HG03469 (cell line): ENCODE measurements around the gene GNB1.
"Not testable (repeated sequence)": the region's sequence is repeated elsewhere in the genome, so short reads cannot be mapped to it uniquely, and the experiment has no call there.

Experiments
- ATAC-seq: cut with Tn5 transposase; IDR thresholded peaks from one replicate; pipeline ENCODE4 v1.9.1; 2021; ENCODE audit warnings: mild to moderate bottlenecking, moderate library complexity, moderate number of reproducible peaks; ENCODE audit not compliant: unreplicated experiment

The GNB1 gene

DNA sequence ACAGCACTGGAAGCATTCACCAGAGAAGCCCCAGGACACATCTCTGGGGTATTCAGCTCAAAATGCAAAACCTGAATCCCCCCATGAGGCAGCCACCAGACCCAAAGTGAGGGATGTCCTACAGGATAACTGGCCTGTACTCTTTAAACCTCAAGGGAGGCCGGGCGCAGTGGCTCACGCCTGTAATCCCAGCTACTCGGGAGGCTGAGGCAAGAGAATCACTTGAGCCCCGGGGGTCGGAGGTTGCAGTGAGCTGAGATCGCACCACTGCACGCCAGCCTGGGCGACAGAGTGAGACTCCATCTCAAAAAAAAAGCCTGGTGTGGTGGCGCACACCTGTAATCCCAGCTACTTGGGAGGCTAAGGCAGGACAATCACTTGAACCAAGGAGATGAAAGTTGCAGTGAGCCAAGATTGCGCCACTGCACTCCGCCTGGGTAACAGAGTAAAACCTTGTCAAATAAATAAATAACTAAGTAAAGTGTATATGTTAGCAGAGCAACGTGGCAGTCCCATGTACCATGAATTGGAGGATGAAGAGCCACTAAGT lies 29.1 kb downstream of the GNB1 start:
- not testable (repeated sequence) for ATAC-seq

DNA sequence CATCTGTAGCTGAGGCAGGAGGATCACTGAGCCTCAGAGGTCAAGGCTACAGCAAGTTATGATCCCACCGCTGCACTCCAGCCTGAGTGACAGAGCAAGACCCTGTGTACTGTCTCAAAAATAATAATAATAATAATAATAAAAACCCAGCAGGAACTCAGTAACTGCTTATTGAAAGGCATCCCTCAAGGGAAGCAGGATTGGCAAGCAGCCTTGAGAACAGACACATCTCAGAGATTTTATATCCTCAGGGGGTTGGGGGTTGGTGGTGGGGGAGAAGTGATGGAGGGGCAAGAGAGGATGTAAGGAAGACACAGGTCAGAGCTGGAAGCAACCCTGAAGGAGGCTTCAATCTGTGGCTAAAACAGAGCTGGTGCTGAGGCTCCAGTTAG lies 29.6 kb downstream of the GNB1 start:
- no peak for ATAC-seq

DNA sequence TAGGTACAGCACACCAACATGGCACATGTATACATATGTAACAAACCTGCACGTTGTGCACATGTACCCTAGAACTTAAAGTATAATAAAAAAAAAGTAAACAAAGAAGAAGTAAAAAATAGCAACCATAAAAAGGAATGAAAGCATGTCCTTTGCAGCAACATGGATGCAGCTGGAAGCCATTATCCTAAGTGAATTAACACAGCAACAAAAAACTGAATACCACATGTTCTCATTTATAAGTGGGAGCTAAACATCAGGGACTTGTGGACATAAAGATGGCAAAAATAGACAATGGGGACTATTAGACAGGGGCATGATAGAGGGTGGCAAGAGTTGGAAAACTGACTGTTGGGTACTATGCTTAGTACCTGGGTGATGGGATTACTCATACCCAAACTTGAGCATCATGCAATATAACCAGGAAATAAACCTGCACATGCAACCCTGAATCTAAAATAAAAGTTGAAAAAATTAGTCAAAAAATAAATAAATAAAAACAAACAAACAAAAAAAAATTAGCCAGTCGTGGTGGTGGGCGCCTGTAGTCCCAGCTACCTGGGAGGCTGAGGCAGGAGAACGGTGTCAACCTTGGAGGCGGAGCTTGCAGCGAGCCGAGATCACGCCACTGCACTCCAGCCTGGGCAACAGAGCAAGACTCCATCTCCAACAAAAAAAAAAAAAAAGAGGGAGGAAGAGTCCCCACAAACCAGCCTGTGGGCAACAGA lies 30.8 kb downstream of the GNB1 start:
- ATAC-seq, result not testable (repeated sequence)

DNA sequence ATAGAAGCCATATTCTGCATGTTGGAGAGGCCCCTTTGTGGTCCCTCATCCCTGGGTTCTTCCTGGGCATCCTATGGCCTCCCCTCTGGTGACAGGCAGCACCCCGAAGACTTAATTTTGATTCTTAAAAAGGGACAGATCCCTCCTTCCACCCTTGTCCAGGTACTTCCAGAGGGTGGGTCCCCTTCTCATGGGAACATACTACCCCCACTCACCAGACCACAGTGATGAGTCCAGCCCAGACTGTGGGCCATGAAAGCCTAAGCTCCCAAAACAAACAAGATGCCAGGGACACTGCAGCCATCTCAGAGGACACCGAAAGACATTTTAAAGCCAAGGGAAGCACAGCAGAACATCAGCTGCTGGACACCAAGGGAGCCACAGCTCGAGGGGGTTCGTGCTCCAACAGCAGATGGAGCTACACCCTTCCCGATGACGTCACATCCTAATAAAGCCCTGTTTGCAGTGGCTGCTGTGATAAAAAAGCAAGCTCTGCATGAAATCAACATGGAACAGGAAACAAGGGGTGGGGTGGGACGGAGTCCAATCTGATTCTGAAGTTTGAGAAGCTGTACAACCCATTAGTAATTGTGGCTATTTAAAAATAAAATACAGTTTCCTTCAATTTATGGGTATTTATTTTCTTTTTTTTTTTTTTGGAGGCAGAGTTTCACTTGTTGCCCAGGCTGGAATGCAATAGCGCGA lies 32.4 kb downstream of the GNB1 start:
- no peak for ATAC-seq

DNA sequence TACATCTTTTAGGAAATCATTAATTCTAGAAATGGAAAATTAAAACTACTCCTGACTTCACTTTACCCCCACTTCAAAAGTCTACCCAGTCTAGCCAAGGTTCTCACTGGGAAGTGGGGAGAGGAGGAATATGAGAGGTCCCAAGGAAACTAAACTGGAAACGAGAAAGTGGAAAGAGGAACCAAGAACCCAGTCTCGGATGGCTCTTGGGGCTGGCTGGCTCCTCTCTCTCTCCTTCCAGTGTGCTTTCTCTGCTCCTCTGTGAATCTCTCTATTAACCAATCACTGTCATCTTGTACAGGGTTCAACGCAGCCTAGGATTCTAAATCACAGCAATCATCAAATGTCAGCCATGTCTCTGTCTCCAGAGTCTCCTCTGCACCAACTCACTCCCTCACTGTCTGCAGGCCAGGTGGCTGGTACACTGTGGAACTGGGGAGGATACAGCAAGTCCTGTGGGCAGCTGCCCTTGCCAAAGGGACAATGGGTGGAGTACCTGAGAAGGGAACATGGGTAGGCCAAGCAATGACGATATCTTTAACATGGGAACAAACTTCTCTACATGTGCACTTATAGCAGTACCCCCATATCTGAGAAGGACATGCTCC lies 33.7 kb downstream of the GNB1 start:
- no peak for ATAC-seq

DNA sequence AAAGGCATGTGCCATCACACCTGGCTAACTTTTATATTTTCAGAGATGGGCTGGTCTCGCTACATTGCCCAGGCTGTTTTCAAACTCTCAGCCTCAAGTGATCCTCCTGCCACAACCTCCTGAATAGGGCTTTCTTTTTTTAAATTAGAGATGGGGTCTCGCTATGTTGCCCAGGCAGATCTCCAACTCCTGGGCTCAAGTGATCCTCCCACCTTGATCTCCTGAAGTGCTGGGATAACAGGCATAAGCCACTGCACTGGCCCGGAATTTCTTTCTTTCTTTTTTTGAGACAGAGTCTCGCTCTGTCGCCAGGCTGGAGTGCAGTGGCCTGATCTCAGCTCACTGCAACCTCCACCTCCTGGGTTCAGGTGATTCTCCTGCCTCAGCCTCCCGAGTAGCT lies 34.7 kb downstream of the GNB1 start:
- not testable (repeated sequence) for ATAC-seq

DNA sequence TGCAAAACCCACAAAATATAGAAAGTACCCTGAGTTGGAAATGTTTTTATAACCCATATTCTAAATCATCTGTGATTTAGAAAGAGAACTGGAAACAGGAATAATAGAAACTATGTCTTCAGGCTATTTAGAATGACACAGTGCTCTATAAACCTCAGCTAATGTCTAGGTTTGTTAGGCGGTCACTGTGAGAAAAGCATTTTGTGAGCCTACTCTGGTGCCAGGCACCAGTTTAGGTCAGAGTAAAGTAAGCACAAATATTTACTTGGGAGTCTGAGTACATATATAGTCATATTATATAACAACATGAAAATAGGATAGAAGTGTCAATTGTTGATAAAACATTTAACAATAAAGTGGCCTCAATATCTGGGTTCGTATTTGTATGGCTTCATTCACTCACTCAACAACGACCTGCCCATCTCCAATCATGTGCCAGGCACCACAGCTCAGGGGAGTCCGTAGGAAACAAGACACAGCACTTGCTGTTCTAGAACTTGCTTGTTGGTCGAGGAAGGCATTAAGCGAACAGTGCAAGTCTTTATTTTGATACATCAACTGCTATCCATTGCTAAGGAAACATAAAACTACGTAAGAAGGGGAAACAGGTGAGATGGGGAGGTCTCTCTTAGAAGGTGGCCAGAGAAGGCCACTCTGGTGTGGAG lies 37.2 kb downstream of the GNB1 start:
- ATAC-seq, result no peak

DNA sequence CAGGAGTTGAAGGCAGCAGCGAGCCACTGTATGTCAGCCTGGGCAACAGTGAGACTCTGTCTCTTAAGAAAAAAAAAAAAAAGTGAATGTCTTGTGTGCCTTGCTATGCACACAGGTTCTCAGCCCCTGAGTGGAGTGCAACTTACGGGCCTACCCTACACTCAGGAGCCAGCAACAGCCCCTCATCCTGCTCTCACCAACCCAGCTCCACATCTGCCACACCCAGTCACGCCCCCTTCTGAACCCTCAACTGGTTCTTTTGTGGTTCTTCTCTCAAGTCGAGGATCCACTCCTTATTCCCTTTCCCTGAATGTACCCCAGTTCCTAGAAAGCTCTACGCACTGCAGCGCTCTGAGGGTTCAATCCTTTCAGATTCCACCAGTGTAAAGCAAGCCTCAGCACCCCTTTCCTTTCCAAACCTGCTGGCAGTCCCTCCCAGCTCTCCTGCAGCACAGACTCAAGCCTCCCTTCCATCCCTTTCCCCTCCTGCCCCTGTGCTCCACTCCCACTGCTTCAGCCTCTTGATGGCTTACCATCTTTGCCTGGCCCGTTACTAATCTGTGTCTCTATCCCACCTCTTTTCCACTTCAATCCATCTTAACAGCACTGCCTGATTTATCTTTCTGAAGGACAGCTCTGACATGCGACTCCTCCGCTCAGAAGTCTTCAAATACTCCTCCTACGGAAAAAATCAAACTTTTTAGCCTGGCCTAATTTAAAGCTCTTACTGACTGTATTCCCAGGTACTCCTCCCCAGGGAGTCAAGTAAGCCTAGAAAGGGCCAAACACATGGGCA lies 38.1 kb downstream of the GNB1 start:
- no peak for ATAC-seq

DNA sequence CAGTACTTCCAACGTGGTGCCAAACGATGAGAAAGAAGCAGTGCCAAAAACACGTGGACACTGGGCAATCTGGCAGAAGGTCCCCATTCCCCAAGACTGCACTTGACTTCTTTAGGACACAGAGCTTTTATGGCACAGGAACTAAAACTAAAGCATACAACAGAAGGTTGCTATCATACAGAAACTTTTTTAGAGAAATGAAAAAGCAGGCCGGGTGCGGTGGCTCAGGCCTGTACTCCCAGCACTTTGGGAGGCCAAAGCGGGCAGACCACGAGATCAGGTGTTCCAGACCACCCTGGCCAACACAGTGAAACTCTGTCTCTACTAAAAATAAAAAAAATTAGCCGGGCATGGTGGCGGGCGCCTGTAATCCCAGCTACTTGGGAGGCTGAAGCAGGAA lies 43.0 kb downstream of the GNB1 start:
- no peak for ATAC-seq

DNA sequence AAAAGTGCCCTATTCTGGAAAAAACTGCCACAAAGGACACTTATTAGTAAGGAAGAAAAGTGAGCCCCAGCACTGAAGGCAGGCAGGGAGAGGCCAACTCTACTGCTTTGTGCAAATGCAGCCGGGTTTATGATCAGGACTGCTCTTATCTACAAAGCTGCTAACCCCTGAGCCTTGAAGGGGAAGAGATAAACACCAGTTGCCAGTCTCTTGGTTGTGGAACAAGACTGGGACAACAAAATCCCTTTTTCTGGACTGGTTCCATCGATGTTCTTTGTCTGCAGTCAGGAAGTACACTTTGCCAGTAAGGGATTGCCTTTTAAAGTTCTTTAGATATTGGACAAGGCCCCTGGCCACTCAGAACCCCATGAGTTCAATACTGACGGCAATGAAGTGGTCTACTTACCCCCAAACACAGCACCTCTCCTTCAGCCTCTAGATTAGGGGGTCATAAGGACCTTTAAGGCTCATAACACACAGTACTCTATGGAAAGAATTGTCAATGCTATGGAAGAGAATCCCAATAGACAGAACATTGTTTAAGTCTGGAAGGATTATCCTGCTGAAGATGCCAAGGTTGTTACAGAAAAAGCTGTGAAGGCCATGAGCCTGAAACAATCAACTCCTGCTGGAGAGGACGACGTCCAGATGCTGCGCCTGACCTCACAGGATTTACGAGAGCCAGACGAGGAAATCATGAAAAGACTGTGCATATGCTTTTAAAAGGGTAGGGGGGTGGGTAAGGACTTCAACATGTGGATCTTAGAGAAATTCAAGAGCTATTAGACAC lies 43.6 kb downstream of the GNB1 start:
- ATAC-seq, result no peak

DNA sequence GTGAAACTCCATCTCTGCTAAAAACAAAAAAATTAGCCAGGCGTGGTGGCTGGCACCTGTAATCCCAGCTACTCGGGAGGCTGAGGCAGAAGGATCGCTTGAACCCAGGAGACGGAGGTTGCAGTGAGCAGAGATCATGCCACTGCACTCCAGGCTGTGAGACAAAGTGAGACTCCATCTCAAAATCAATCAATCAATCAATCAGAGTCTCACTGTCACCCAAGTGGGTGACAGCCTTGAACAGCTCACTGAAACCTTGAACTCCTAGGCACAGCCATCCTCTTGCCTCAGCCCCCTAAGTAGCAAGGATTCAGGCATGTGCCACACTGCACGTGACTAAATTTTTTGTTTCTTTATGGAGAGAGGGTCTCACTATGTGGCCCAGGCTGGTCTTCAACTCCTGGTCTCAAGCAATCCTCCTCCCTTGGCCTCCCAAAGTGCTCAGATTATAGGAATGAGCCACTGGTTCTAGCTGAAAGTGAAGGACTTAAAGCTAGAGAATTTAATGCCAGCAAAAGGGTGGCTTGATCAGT lies 44.4 kb downstream of the GNB1 start:
- ATAC-seq, result no peak

DNA sequence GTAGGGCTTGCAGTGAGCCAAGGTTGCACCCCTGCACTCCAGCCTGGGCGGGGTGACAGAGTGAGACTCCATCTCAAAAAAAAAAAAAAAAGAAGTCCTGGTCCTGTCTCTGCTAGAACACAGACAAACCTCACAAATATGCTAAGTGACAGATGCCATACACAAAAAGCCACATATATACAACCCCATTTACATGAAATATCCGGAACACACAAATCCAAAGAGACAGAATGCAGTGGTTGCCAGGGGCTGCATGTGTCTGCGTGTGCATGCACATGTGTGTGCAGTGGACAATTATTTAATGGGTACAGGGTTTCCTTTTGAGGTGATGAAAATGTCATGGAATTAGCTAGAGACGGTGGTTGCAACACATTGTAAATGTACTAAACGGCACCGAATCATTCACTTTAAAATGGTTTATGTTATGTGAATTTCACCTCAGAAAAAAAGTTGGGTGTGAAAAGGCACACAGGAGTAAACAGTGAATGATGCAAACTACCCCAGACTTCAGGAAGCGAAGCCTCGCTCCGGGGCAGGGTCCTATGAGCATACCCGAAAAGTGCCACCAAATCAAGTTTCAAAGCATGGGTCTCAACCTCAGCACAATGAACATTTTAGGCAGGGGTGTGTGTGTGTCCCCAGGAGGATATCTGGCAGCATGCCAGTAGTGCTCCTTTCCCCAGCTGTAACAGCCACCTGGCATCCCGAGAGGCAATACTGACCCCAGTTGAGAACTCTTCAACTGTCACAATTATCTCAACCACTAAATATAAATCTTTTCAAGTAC lies 48.3 kb downstream of the GNB1 start:
- no peak for ATAC-seq

DNA sequence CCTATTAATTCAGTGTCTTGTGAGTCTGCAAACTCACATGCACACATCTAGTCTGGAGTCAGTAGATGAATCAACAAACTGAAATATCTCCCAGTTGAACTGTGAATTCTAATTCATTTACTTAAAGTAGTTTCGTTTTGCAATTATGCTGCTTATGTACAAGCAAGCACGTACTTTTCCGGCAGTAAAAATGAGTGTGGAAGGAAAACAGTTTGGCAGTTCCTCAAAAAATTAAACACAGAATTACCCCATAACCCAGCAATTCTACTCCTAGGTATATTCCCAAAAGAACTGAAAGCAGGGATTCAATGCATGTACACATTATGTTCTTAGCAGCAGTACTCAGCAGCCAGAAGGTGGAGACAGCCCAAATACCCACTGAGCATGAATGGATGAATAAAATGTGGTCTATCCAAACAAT lies 49.3 kb downstream of the GNB1 start:
- no peak for ATAC-seq

DNA sequence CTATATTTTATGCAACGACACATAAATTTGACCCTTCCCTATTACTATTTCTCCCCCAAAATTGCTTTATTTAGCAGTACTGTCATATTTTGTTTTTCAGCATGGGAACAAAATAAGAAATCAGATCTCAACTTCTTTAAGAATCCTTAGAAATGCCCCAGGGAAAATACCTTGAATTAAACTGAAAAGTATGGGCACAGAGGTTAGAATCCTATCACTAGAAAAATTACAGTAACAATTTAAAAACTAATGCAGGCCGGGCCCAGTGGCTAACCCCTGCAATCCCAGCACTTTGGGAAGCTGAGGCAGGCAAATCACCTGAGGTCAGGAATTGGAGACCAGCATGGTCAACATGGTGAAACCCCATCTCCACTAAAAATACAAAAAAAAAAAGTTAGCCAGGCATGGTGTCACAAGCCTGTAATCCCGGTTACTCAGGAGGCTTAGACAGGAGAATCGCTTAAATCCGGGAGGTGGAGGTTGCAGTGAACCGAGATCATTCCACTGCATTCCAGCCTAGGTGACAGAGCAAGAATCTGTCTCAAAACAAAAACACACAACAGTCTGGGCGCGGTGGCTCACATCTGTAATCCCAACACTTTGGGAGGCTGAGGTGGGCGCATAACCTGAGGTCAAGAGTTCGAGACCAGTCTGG lies 51.4 kb downstream of the GNB1 start:
- ATAC-seq, result no peak

DNA sequence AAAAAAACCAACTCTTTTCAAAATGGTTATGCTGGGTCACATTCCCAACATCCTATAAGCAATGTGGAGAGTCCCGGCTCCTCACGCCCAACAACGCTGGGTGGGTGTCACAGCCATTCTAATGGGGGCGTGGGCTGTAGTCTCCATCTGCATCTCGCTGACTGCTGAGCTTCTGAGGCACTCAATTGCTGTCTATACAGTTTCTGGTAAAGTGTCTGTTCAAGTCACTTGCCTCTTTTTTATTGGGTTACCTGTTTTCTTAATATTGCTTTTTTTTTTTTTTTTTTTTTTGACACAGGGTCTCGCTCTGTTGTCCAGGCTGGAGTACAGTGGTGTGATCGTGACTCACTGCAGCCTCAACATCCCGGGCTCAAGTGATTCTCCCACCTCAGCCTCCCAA lies 54.8 kb downstream of the GNB1 start:
- no peak for ATAC-seq

DNA sequence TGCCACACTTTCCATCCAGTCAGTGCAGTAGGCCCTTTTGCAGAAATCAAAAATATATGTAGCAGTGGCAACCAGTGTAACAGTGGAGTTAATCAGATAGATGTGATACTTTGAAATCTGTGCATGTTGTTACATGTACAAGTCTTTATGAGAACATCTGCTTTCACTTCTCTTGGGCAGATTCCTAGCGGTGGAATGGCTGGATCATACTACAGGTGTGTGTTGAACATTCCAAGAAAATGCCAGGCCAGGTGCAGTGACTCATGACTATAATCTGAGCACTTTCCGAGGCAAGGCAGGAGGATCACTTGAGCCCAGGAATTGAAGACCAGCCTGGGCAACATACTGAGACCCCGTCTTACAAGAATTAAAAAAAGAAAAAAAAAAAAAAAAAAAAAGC lies 55.3 kb downstream of the GNB1 start:
- ATAC-seq, result no peak

DNA sequence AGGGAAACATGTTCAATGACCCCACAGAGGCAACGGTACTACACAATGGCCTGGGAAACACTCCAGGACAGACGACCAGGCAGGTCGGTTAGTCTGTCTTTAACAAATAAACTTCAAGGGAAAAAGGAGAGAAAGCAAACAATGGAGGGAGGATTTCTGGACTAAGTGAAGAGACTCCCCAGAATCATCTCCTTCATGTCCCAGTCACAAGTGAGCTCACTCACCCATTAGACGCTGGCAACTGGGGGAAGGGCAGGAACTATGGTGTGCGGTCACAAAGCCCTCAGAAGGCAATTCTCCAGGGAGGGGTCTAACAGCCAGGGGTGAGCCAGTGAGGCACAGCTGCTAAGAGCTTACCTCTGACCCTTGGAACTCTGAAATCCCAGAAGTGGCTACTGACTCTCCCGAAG lies 57.0 kb downstream of the GNB1 start:
- no peak for ATAC-seq

DNA sequence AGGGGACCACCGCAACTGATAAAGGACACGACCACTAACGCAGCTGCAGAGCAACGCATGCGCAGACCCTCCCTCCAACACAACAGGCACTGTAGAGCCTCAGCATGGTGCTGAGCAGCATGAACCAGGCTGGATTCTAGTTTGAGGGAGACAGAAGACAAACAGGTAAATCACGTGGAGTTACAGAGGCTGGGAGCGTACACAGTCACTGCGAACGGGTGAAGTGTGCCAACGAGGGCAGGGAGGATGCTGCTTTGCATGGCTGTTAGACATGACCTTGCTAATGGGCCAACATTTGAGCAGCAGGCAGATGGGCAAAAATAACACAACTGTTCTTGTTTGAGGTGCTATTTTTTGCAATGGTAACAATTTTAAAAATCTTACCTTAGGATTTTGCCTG lies 57.4 kb downstream of the GNB1 start:
- no peak for ATAC-seq
